ENCODE results near the gene DCDC1. TPM values are rescaled to one million over a fixed set of nuclear protein-coding genes. Genes with fewer than 3 reads are reported as not detected.

Gene DCDC1
- polyA plus RNA-seq, 3 donors, result 0.03 TPM; not detected in 2

DNA sequence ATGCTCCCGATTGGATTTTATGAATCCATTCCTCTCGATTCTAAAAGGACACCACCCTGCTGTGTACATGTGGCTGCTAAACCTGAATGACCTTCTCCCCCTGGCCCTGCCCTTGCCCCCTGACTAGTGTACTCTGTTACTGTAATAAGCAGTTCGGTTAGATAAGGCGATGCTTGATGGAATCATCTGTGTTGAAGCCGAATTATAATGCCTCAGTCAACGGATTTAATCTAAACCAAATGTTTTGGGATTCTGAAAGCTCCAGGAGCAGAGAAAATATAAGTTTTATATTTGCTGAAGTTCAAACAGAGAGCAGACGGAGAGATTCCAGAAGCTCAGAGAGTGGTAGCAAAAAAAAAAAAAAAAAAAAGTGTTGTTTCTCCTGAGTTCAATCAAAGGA lies 508.0 kb downstream of the DCDC1 start:
- no peaks in the 10 kb centered on the region for H3K36me3 Mint-ChIP-seq
- H3K4me3 Mint-ChIP-seq, result no peak overlapping the region
- Histone ChIP-seq H3K27ac (ENCODE audit: low read depth in 1 of 2, low read length in 2 of 2) (no peak overlapping the region), H3K79me2 (ENCODE audit: insufficient read depth, low read length) (no peaks in the 10 kb centered on the region), H3K4me1 (ENCODE audit: control insufficient read depth in 1 of 2, insufficient read depth in 2 of 2, low read length in 2 of 2) (no peaks in the 10 kb centered on the region), H3K36me3 (replicated peaks in 1 of 2; ENCODE audit: control insufficient read depth in 1 of 2, insufficient read depth in 2 of 2, low read length in 2 of 2) (no peaks in the 10 kb centered on the region), H4K20me1 (ENCODE audit: insufficient read depth, low read length) (no peaks in the 10 kb centered on the region), H3K9me3 (replicated peaks in 1 of 2; ENCODE audit: control insufficient read depth in 1 of 2, insufficient read depth in 1 of 2, low read length in 2 of 2) (no peaks in the 10 kb centered on the region), H3K4me3 (replicated peaks in 1 of 3; ENCODE audit: low read depth in 2 of 3, low read length in 3 of 3) (no peak overlapping the region), H3K27me3 (ENCODE audit: control insufficient read depth in 2 of 2, insufficient read depth in 2 of 2, low read length in 2 of 2) (no peaks in the 10 kb centered on the region), H3K9ac (ENCODE audit: insufficient read depth, low read length, poor library complexity, severe bottlenecking) (no peak overlapping the region), H2AFZ (ENCODE audit: insufficient read depth, low read depth, low read length, poor library complexity, severe bottlenecking) (no peak overlapping the region), H3K4me2 (replicated peaks; ENCODE audit: extremely low read depth, low read length, poor library complexity, severe bottlenecking) (no peak overlapping the region)
- no peak for DNase-seq
- H3K27ac Mint-ChIP-seq, result no peak overlapping the region
- intact Hi-C loops (cut with micrococcal nuclease), result no loop called here
- TF ChIP-seq, protein P1, sequence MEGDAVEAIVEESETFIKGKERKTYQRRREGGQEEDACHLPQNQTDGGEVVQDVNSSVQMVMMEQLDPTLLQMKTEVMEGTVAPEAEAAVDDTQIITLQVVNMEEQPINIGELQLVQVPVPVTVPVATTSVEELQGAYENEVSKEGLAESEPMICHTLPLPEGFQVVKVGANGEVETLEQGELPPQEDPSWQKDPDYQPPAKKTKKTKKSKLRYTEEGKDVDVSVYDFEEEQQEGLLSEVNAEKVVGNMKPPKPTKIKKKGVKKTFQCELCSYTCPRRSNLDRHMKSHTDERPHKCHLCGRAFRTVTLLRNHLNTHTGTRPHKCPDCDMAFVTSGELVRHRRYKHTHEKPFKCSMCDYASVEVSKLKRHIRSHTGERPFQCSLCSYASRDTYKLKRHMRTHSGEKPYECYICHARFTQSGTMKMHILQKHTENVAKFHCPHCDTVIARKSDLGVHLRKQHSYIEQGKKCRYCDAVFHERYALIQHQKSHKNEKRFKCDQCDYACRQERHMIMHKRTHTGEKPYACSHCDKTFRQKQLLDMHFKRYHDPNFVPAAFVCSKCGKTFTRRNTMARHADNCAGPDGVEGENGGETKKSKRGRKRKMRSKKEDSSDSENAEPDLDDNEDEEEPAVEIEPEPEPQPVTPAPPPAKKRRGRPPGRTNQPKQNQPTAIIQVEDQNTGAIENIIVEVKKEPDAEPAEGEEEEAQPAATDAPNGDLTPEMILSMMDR (IDR thresholded peaks at IDR 0.05), result no peak
- H3K4me1 Mint-ChIP-seq, result no peaks in the 10 kb centered on the region
- peaks cover 0 to 2% (median 0%) of the 10 kb centered on the region in 7 donors for H3K9me3 Mint-ChIP-seq
- WGBS (ENCODE audit: insufficient coverage), result 90% methylated on average over 2 of the region's 7 CpGs
- peaks cover 0 to 1% (median 0%) of the 10 kb centered on the region in 3 donors for H3K27me3 Mint-ChIP-seq (ENCODE audit: low read depth in 3 of 3)

DNA sequence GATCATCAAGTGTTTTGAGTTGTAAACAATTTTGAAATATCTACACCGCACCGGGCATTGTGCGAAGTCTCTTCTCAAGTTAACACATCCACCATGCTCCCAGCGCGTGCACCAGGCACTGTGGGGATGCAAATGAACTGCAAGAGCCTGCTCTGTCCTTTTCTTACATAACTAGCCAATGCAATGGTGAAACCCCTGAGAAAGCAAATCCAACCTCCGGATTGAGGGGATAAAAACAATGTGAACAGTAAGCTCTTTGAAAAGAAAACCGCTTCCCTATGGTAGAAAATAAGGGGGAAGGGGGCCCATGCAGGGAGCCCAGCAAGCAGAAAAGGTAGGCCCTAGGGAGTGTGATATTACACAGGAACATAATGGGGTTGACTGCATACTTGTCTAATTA lies 508.5 kb downstream of the DCDC1 start:
- DNase-seq, result no peak
- H3K27me3 Mint-ChIP-seq (ENCODE audit: low read depth in 3 of 3), result peaks cover 0 to 1% (median 0%) of the 10 kb centered on the region in 3 donors
- H2AFZ ChIP-seq (ENCODE audit: insufficient read depth, low read depth, low read length, poor library complexity, severe bottlenecking), result no peak overlapping the region
- H3K4me1 Mint-ChIP-seq, result no peaks in the 10 kb centered on the region
- H3K4me2 ChIP-seq (replicated peaks; ENCODE audit: extremely low read depth, low read length, poor library complexity, severe bottlenecking), result no peak overlapping the region
- intact Hi-C loops (cut with micrococcal nuclease), result no loop called here
- H3K36me3 Mint-ChIP-seq, result no peaks in the 10 kb centered on the region
- no peak overlapping the region for H3K9ac ChIP-seq (ENCODE audit: insufficient read depth, low read length, poor library complexity, severe bottlenecking)
- no peaks in the 10 kb centered on the region for H3K27me3 ChIP-seq (ENCODE audit: control insufficient read depth in 2 of 2, insufficient read depth in 2 of 2, low read length in 2 of 2)
- no peaks in the 10 kb centered on the region for H3K9me3 ChIP-seq (replicated peaks in 1 of 2; ENCODE audit: control insufficient read depth in 1 of 2, insufficient read depth in 1 of 2, low read length in 2 of 2)
- peaks cover 0 to 2% (median 0%) of the 10 kb centered on the region in 7 donors for H3K9me3 Mint-ChIP-seq
- no peaks in the 10 kb centered on the region for H3K4me1 ChIP-seq (ENCODE audit: control insufficient read depth in 1 of 2, insufficient read depth in 2 of 2, low read length in 2 of 2)
- H3K36me3 ChIP-seq (replicated peaks in 1 of 2; ENCODE audit: control insufficient read depth in 1 of 2, insufficient read depth in 2 of 2, low read length in 2 of 2), result no peaks in the 10 kb centered on the region
- no peak overlapping the region for H3K27ac ChIP-seq (ENCODE audit: low read depth in 1 of 2, low read length in 2 of 2)
- H4K20me1 ChIP-seq (ENCODE audit: insufficient read depth, low read length), result no peaks in the 10 kb centered on the region
- H3K4me3 ChIP-seq (replicated peaks in 1 of 3; ENCODE audit: low read depth in 2 of 3, low read length in 3 of 3), result no peak overlapping the region
- TF ChIP-seq, protein P1 (IDR thresholded peaks at IDR 0.05), result no peak
- 80% methylated on average over 1 of the region's 7 CpGs for WGBS (ENCODE audit: insufficient coverage)
- no peaks in the 10 kb centered on the region for H3K79me2 ChIP-seq (ENCODE audit: insufficient read depth, low read length)
- no peak overlapping the region for H3K4me3 Mint-ChIP-seq
- H3K27ac Mint-ChIP-seq, result peak overlapping the region in 1 of 7 donors; percentile 32

All from CD14-positive monocyte (primary cell).